Stimulated activated CD8-positive, alpha-beta memory T cell treated with anti-CD3 and anti-CD28 coated beads, Interleukin-12 subunit alpha, Interleukin-12 subunit beta, amount 100 ng/mL, for 24 hours (primary cell): ENCODE data around the gene TWIST2.

Source experiments
- DNase-seq: peaks from one replicate; pipeline ENCODE4 v3.0.0-alpha.2; 2020; ENCODE audit errors: extremely low read depth

Gene TWIST2

DNA sequence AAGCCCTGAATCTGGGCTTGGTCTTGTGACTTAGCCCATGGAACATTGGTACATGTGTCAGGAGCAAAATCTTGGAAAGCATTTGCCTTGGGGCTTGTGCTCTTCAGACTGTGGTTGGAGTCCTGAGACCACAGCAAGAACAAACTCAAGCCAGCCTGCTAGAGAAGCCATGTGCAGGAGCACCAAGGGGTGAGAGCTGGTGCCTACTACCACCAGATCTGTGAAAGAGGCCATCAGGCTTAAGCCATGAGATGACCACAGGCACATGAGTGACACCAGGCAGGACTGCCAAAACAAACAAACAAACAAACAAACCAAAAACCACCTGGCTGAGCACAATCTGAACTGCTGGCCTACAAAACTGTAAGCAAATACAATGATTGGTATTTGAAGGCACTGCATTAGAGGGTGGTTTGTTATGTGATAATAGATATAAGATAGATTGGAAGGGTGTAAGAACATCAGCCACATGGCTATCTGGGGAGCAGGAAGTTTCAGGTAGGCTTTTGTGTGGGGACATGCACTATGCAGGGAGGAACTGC lies 9.0 kb upstream of the TWIST2 start:
- DNase-seq, result no peak

DNA sequence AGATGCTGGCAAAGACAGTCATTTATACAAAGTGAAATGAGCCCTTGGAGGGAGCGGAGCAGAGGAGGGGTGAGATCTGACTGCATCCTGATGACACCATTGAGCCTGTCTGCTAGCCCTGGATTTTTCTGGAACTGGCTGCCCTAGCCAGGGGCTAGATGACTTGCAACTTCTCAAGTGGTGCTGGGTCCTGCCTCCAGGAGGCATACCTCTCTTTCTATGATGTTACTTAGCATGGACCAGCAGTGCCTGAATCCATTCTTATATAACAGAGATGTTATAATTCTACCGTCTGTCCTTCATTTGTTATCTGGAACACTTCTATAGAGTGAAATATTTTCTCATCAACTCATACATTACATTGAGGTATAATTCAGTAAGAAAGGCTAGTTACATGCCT lies 8.5 kb upstream of the TWIST2 start:
- DNase-seq, result no peak

GRCh38 chr2:238841542-238842164 lies 6.2 kb upstream of the TWIST2 start:
- DNase-seq, result no peak

GRCh38 chr2:238843476-238843875 lies 4.4 kb upstream of the TWIST2 start:
- no peak for DNase-seq

DNA sequence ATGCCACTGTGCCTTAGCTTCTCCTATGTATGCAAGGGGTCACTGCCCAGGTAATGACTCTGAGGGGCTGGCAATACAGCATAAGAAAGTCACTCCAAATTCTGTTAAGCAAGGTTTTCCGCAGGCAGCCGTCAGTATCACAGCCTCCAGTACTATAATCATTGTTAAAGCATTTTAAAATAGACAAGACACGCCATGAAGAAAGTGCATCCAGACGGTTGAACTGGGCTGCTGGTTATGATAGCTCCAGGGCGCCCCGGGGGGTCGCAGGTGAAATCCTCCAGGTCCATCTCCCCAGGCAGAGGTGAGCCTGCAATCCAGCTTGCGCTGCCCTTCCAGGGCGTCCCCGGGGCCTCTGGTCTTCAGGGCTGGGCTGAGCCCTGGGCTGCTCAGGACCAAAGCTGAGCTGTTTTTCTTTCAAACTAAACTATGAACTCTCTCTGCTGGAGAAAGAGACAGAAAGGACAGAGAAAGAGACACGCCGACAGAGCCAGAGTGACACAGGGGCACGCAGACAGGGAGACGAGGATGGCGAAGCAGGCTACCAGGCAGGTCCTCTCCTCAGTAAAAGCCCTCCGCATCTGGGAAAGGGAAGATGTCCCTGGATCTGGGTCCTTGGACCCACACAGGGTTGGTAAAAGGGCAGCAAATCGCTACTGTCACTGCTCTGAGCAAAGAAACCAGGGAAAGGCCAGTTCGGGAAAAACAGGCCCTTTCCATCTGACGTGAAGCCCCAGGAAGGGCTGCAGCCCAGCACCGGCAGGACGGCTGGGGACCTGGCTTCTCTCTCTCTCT lies 2.1 kb upstream of the TWIST2 start:
- DNase-seq, result no peak

DNA sequence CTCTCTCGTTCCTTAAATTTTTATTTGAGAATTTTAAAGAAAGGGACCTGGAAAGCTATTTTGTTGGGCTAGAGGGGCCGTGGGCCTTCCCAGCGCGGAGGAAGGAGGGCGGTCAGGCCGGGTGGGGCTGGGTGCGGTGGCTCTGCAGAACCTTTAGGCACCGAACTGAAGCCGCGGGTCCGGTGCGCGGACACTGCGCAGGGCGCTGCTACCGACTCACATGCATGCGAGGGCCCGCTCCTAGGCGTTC lies 1.6 kb upstream of the TWIST2 start:
- no peak for DNase-seq

- DNase-seq, result no peak
Measured at GRCh38 chr2:238846628-238847418, 1.1 kb upstream of the TWIST2 start.

GRCh38 chr2:238847419-238847801 lies 475 bp upstream of the TWIST2 start:
- no peak for DNase-seq

DNA sequence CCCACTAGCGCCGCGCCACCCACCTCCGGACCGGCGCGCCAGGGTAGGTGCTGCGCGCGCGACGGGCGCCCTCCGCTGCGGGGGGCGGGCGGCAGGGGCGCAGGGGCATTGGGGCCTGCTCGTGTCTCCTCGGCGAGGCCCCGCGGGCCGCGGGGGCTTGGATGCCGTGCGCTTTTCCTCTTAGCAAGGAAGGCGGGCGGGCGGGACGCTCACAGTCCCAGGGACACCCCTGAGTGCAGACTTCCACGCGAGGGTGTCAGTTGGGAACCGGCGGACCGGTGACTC lies 748 bp downstream of the TWIST2 start:
- DNase-seq, result no peak

DNA sequence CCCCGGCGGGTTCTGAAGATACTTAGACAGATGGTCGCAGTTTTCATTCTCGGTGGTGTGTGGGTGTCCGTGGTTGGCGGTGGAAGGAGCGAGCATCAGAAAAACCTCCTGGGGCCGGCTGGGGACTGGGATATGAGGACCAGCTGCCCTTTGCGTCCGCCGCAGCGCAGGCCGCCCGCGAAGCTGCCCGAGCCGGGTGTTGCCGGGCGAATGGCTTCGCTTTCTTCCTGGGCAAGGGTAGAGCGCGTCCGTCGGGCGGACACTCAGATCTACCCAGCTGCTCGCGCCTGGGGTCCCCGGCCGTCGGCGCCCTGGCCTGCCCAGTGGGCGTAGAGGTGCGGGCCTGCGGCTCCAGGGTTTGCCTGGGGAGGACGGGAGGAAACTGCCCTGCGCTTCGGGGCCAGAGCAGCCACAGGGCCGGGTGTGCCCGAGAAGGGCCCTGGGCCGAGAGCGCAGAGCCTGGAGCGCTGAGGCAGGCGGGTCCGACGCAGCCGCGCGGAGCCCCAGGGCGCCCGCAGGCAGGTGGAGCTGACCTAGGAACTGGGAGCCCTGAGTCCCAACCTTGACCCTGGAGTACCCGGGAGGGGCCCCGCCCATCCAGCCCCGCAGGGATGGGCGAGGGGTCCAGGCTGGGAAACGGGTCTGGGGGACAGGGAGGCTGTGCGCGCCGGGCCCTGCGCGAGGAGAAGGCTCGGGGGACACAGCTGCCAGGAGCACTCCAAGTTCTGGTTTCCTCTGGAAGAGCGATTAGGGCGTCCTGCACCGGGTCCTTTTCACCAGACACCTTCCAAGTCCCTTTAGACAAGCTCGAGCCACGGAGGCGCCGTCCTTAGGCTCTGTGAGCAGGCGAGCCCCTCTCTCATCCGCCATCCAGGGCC lies 1.3 kb downstream of the TWIST2 start:
- no peak for DNase-seq

DNA sequence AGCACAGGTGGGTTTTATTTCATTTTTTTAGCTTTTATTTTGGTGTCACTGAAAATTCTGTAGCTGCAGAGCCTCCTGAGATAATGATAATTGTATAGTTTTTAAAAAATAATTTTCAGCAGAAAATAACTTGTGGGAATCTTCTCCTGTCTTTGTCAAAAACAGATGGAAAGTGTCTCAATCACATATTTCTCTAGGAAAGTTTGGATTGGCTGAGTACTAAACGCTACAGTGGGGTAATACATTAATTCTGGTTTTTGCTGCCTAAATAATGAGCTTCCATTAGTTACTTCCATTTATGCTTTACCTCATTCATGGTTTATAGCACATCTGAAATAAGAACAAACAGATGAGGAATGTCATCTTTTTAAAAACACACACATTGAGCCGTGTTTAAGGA lies 2.2 kb downstream of the TWIST2 start:
- no peak for DNase-seq

GRCh38 chr2:238851026-238851425 lies 3.1 kb downstream of the TWIST2 start:
- DNase-seq, result no peak

DNA sequence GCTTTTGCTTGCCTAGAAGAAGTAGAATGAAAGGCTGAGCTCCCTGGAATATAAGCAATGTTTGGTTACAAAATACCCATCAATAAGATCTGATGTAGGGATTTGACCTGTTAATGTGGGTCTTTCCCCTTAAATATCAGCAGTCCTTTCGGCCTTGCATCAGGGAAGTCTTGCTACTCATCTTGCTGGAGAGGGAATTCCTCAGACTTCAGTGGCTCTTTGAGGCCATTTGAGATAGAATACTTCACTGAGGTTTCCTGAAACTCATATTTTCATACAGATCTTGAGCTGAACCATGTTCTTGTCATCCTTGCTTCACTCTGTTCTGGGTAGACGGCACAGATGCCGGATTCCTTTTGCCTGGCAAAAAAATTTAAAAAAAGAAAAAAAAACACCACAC lies 3.9 kb downstream of the TWIST2 start:
- DNase-seq, result no peak

DNA sequence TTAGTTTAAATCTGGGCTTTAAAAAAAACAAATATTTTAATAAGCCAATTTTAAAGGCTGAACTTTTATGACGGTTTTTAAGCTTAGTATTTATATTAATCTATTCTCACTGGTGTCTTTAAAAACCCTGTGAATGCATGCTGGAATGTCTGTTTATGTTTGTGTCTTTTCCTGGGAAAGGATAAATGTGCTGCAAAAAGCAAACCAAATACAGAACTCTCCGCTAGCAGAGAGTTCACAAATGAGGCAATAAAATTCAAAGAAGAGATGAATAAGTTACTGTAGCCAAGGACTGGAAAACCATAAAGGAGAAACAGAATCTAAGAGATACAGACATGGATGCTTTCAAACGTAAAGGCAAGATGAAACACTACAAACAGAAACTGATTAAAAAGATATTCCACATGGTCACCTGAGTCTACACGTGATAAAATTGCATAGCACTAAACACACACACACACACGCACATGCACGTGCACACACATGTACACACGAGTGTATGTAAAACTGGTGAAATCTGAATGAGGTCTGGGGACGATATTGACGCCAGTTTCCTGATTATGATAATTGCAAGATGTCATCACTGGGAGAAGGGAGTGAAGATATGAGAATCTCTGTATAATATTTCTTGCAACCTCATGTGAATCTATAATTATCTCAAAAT lies 4.5 kb downstream of the TWIST2 start:
- DNase-seq, result no peak

DNA sequence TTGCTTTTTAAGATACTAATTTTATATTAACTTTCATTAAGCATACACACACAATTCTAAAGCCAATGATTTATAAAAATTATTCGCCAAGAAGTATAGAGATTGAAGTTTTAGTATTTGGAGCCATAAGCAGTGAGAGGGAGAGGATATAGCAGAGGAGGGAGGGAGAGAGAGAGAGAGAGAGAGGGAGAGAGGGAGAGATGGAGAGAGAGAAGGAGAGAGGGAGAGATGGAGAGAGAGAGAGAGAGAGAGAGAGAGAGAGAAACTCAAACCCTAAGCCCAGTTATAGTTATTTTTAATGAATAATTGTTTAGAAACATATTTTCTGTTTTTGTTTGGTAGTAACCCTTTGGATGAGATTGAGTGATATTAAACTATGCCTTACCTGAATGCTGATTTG lies 5.3 kb downstream of the TWIST2 start:
- no peak for DNase-seq

GRCh38 chr2:238853721-238854120 lies 5.8 kb downstream of the TWIST2 start:
- DNase-seq, result no peak

DNA sequence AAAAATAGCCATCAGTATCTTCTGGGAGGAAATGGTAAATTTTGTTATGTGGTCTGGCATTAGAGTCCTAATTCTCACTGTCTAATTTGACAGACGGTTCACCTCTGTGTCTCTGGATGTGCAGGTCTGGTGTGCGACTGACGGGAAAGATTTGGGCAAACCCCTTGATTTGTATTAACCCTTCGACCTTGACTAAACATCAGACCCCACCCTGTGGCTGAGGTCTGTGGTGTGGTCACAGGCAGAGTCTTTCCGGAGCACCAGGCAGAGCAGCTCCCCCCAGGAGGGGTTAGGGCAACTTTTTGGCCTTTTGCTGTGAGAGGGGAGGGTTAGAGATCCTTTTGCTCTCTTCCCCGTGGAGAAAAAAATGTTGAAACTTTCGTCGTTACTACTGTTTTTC lies 6.4 kb downstream of the TWIST2 start:
- no peak for DNase-seq

- no peak for DNase-seq
Measured at GRCh38 chr2:238854699-238855229, 6.9 kb downstream of the TWIST2 start.

DNA sequence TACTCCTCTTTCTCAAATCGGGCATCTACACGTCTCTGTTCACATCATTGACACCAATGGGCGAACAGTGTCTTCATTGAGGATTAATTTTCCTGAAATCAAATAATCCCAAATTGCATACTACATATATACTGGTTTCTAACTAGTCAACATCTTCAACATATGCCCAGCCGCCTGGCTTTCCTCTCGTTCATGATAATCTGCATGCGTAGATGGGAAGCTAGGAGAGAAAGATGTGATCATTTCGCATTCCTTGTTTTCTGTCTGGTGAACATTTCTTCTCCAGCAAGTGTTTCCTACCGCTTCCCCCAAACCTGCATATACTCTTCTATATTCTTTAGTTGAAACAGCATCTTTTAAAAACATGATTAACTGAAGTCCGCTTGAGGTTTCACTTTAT lies 7.4 kb downstream of the TWIST2 start:
- DNase-seq, result no peak

DNA sequence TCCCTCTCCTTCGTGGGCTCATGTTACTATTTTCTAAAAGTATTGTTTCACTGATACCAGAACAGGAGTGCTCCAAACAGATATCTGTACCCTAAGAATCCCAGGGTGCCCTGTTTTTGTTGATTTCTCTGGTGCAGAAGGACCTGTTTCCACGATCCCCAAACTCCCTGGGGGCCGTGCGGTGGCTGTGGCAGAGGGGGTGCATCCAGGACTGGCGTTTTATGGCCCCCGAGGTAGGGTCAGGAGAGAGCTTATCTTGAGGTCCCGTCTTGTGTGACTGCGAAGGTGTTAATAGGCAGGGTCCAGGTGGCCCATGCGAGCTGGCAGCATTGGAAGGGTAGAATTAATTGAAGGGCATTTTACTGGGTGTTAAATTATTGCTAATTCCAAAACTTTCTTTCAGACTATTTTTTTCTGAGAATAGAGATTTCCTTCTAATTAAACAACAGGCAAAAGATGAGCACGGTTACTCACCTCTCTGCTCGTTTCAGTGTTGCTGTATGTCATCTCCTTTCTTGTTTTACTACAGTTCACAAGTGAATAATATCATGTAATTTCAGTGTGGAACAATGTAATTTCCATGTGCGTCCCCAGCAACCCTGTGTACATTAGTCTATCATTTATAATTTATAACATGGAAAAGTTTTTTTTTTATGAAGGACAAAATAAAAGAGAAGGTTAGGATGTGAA lies 8.2 kb downstream of the TWIST2 start:
- DNase-seq, result no peak
